H1 (cell line): ENCODE measurements around the gene ASS1. TPM values are rescaled to one million over a fixed set of nuclear protein-coding genes. Genes with fewer than 3 reads are reported as not detected.

Experiments used
- CTCF ChIA-PET: fragments of 300-600 bp; sonication (Branson Sonifier 250); formaldehyde crosslinking; loops from one replicate; lab custom pipeline; 2021; ENCODE audit not compliant: partially characterized antibody; lab: Charles Lee
- POLR2A ChIA-PET: fragments of 300-600 bp; sonication (Branson Sonifier 250); formaldehyde crosslinking; loops from one replicate; lab custom pipeline; 2021; ENCODE audit warnings: inconsistent platforms; ENCODE audit not compliant: partially characterized antibody; lab: Charles Lee
- DNase-seq, 2 experiments: peaks; one replicate each; pipeline versions ENCODE4 v3.0.0 to v3.0.0-alpha.2; 2010 to 2022; ENCODE audit warnings: low spot score in 2 of 2, low read depth in 1 of 2, mixed read lengths in 1 of 2
- FAIRE-seq: peaks from 2 replicates; lab custom pipeline; 2011; peaks lifted over from hg19 to GRCh38; lab: Jason Lieb, UNC
- H2AFZ ChIP-seq: 2 replicates; pipeline ENCODE4 v1.8.1; 2012; ENCODE audit warnings: low read length, inconsistent platforms
- H2AK5ac ChIP-seq: 2 replicates; pipeline ENCODE4 v1.6.1; 2013; ENCODE audit warnings: low read depth, low read length
- H2BK120ac ChIP-seq: replicated peaks from 2 replicates; pipeline ENCODE3; 2013; ENCODE audit warnings: low read depth, low read length, inconsistent platforms
- H2BK12ac ChIP-seq: 2 replicates; pipeline ENCODE4 v1.6.1; 2013; ENCODE audit warnings: low read depth, low read length
- H2BK15ac ChIP-seq: 2 replicates; pipeline ENCODE4 v1.6.1; 2013; ENCODE audit warnings: low read length
- H2BK20ac ChIP-seq: 2 replicates; pipeline ENCODE4 v1.6.1; 2013; ENCODE audit warnings: low read length
- H2BK5ac ChIP-seq: 2 replicates; pipeline ENCODE4 v1.6.1; 2013; ENCODE audit warnings: low read depth, low read length
- H3K14ac ChIP-seq: 2 replicates; pipeline ENCODE4 v1.6.1; 2013; ENCODE audit warnings: inconsistent platforms; ENCODE audit not compliant: insufficient read length
- H3K18ac ChIP-seq: 2 replicates; pipeline ENCODE4 v1.6.1; 2013; ENCODE audit warnings: low read length; ENCODE audit errors: extremely low read depth
- H3K23ac ChIP-seq: 2 replicates; pipeline ENCODE4 v1.6.1; 2013; ENCODE audit warnings: inconsistent platforms; ENCODE audit not compliant: insufficient read length
- H3K23me2 ChIP-seq: 2 replicates; pipeline ENCODE4 v1.6.1; 2013; ENCODE audit warnings: low read depth, low read length
- H3K27ac ChIP-seq: 2 replicates; pipeline ENCODE4 v1.6.1; 2011; ENCODE audit warnings: low read depth, low read length, inconsistent platforms
- H3K27me3 ChIP-seq, 4 experiments: replicated peaks in 1 of 4; 1 replicate in 1 of 4; 2 replicates in 3 of 4; pipeline versions ENCODE4 v1.6.1 to v1.8.1; 2011 to 2013; ENCODE audit warnings: low read length in 3 of 4, mild to moderate bottlenecking in 3 of 4, inconsistent platforms in 2 of 4, mixed read lengths in 2 of 4, moderate library complexity in 1 of 4; ENCODE audit not compliant: control insufficient read depth in 3 of 4, insufficient read depth in 3 of 4; ENCODE audit errors: extremely low read depth in 1 of 4
- H3K36me3 ChIP-seq, 4 experiments: 2 replicates each; pipeline versions ENCODE4 v1.6.1 to v1.8.1; 2011 to 2013; ENCODE audit warnings: mild to moderate bottlenecking in 4 of 4, low read length in 3 of 4, moderate library complexity in 2 of 4, control low read depth in 1 of 4, inconsistent platforms in 1 of 4; ENCODE audit not compliant: insufficient read depth in 4 of 4, control insufficient read depth in 2 of 4
- H3K4ac ChIP-seq: replicated peaks from 2 replicates; pipeline ENCODE3; 2013; ENCODE audit warnings: low read length, low read depth, mixed read lengths, inconsistent platforms; ENCODE audit not compliant: insufficient read length
- H3K4me1 ChIP-seq, 4 experiments: replicated peaks in 1 of 4; 1 replicate in 1 of 4; 2 replicates in 3 of 4; pipeline versions ENCODE4 v1.6.1 to v1.8.1; 2011 to 2013; ENCODE audit warnings: low read length in 3 of 4, inconsistent platforms in 2 of 4, mixed read lengths in 1 of 4; ENCODE audit not compliant: insufficient read depth in 4 of 4, control insufficient read depth in 3 of 4
- H3K4me2 ChIP-seq, 2 experiments: 2 replicates each; pipeline versions ENCODE4 v1.6.1 to v1.8.1; 2011 to 2013; ENCODE audit warnings: low read depth in 2 of 2, low read length in 2 of 2, control low read depth in 1 of 2, inconsistent platforms in 1 of 2, mild to moderate bottlenecking in 1 of 2; ENCODE audit not compliant: insufficient read depth in 1 of 2
- H3K4me3 ChIP-seq, 4 experiments: fragments of 200-600, 300-600 bp in 1 of 4; sonication (generic), shearing (Covaris generic), sonication (Bioruptor Twin) in 1 of 4; 2 replicates each; pipeline versions ENCODE4 v1.5.1 to v1.8.1; 2011 to 2016; ENCODE audit warnings: low read length in 4 of 4, low read depth in 3 of 4, control low read depth in 2 of 4, inconsistent platforms in 2 of 4, mild to moderate bottlenecking in 2 of 4, mixed read lengths in 1 of 4, moderate library complexity in 1 of 4; ENCODE audit not compliant: insufficient read depth in 2 of 4; ENCODE audit errors: extremely low read depth in 1 of 4
- H3K56ac ChIP-seq: replicated peaks from 2 replicates; pipeline ENCODE3; 2013; ENCODE audit warnings: low read depth, mild to moderate bottlenecking, mixed read lengths, low read length, inconsistent platforms; ENCODE audit not compliant: insufficient read length
- H3K79me1 ChIP-seq: 2 replicates; pipeline ENCODE4 v1.6.1; 2013; ENCODE audit warnings: low read depth, low read length, control low read depth
- H3K79me2 ChIP-seq, 2 experiments: 2 replicates each; pipeline versions ENCODE4 v1.6.1 to v1.8.1; 2012 to 2013; ENCODE audit warnings: low read length in 2 of 2, mild to moderate bottlenecking in 2 of 2, inconsistent platforms in 1 of 2; ENCODE audit not compliant: insufficient read depth in 2 of 2, control insufficient read depth in 1 of 2
- H3K9ac ChIP-seq, 4 experiments: replicated peaks in 1 of 4; 1 replicate in 1 of 4; 2 replicates in 3 of 4; pipeline versions ENCODE4 v1.6.1 to v1.8.1; 2011 to 2013; ENCODE audit warnings: low read depth in 3 of 4, low read length in 3 of 4, control low read depth in 2 of 4, mild to moderate bottlenecking in 2 of 4, moderate library complexity in 2 of 4, inconsistent platforms in 1 of 4; ENCODE audit errors: extremely low read depth in 1 of 4
- H3K9me3 ChIP-seq, 2 experiments: 2 replicates each; pipeline versions ENCODE4 v1.6.1 to v1.8.1; 2012 to 2013; ENCODE audit warnings: mild to moderate bottlenecking in 2 of 2, moderate library complexity in 2 of 2, control low read depth in 1 of 2, inconsistent platforms in 1 of 2, low read depth in 1 of 2, low read length in 1 of 2, mixed read lengths in 1 of 2; ENCODE audit not compliant: insufficient read depth in 2 of 2
- H4K20me1 ChIP-seq, 2 experiments: replicated peaks in 1 of 2; 2 replicates each; pipeline versions ENCODE3 to v1.8.1; 2011 to 2013; ENCODE audit warnings: inconsistent platforms in 2 of 2, low read length in 2 of 2, mild to moderate bottlenecking in 1 of 2; ENCODE audit not compliant: insufficient read depth in 2 of 2, control insufficient read depth in 1 of 2
- H4K5ac ChIP-seq: 2 replicates; pipeline ENCODE4 v1.6.1; 2013; ENCODE audit warnings: low read length, low read depth, mixed read lengths, inconsistent platforms; ENCODE audit not compliant: insufficient read length
- H4K8ac ChIP-seq: 2 replicates; pipeline ENCODE4 v1.8.0; 2013; ENCODE audit warnings: mild to moderate bottlenecking, moderate library complexity, low read length, inconsistent platforms; ENCODE audit not compliant: insufficient read depth; ENCODE audit errors: extremely low read depth
- H4K91ac ChIP-seq: replicated peaks from 2 replicates; pipeline ENCODE3; 2013; ENCODE audit warnings: low read length, mixed read lengths, inconsistent platforms; ENCODE audit not compliant: insufficient read length
- CREB1 ChIP-seq: IDR thresholded peaks from 2 replicates; pipeline ENCODE4 v1.6.1; 2012; ENCODE audit warnings: inconsistent platforms
- RBBP5 ChIP-seq: IDR thresholded peaks from 2 replicates; pipeline ENCODE4 v1.7.1; 2012; ENCODE audit warnings: low read depth, mild to moderate bottlenecking, inconsistent platforms, low read length, moderate library complexity, borderline replicate concordance
- WGBS, 2 experiments: shearing (Covaris generic) in 1 of 2; methylation state at CpG; one replicate each; pipeline versions ENCODE4 v1.1.6 to v1.1.7; 2013 to 2015; ENCODE audit warnings: low lambda C conversion rate in 2 of 2, mixed read lengths in 2 of 2, inconsistent platforms in 1 of 2, low coverage in 1 of 2, missing lambda C conversion rate in 1 of 2; ENCODE audit not compliant: insufficient replicate concordance in 2 of 2, insufficient coverage in 1 of 2, insufficient read length in 1 of 2; ENCODE audit errors: extremely low coverage in 1 of 2, missing lambda C conversion rate in 1 of 2; 5-methylcytosine and 5-hydroxymethylcytosine counted together
- polyA plus RNA-seq, 7 experiments: library from polyadenylated mRNA; depleted of rRNA in 3 of 7; stranded (reverse) in 5 of 7; unstranded in 2 of 7; fragments of >200 nt in 5 of 7; fragments of 200-250 nt in 2 of 7; gene quantifications; 1 replicate in 5 of 7; 2 replicates in 1 of 7; 4 replicates in 1 of 7; pipeline versions ENCODE4 v1.2.1 to v1.2.3, GENCODE V29; 2011 to 2013; ENCODE audit warnings: missing spikeins in 2 of 7, mixed read lengths in 2 of 7
- total RNA-seq: library from RNA; stranded (reverse); fragmentation: NEBNext Ultra II Directional; extraction: Animal tissue kit (Norgen Biotek cat#: 25700); gene quantifications from 2 replicates; pipeline ENCODE4 v1.2.1, GENCODE V29; 2021

The ASS1 gene
- total and polyA plus RNA-seq, 2 of the 8 experiments (the other 6 are each of a cell fraction or from before 2014, with no cell fraction given): 108 to 296 TPM

DNA sequence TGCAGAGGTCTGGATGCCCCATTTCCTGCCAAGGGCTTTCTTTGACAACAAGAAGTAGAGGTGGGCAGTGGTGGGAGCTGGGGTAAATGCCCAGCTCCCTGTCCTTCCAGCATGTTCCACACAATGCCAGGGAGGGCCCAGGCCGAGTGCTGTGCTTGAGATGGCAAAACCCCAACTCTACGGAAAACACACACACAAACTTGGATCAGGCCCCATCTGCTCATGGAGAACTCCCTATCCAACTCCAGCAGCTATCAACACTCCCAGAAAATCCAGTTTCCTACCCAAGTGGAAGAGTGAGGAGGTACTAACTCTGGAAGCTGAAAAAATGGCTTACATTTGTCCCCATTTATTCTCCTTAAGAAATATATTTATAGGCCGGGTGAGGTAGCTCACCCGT, 73.5 kb downstream of the ASS1 start:
- no peak overlapping the region; the same call in 1 of the 2 replicates for H4K8ac ChIP-seq
- H3K27ac ChIP-seq: no peak overlapping the region
- FAIRE-seq: no peak
- H4K5ac ChIP-seq: no peak overlapping the region
- H3K36me3 ChIP-seq: no peaks in the 10 kb centered on the region
- CTCF ChIA-PET: interaction anchor here (0.7 to 1.5 kb wide), 9 partner anchors 10 to 183 kb away, joined by 3 to 4 read pairs (median 3); no protein-coding TSS in a partner anchor
- H2AFZ ChIP-seq: no peak overlapping the region
- peaks cover 0 to 18% (median 11%) of the 10 kb centered on the region in 4 experiments; a peak in 5 of 7 replicates for H3K4me1 ChIP-seq
- no peak overlapping the region for H3K4me2 ChIP-seq
- H3K79me2 ChIP-seq: no peaks in the 10 kb centered on the region
- H2BK5ac ChIP-seq: no peak overlapping the region
- H2BK20ac ChIP-seq: no peak overlapping the region
- TF ChIP-seq CREB1: no peak
- TF ChIP-seq RBBP5: no peak
- TF ChIP-seq, all 59 proteins: peak for 0
- no peak overlapping the region for H2BK15ac ChIP-seq
- H3K4me3 ChIP-seq: no peak overlapping the region
- H3K9ac ChIP-seq: no peak overlapping the region
- H2BK12ac ChIP-seq: no peak overlapping the region
- H3K23me2 ChIP-seq: no peaks in the 10 kb centered on the region
- POLR2A ChIA-PET: interaction anchor here (1.1 to 2.1 kb wide), 3 partner anchors 17 to 26 kb away, joined by 3 to 5 read pairs (median 3); no protein-coding TSS in a partner anchor
- H3K27me3 ChIP-seq: no peaks in the 10 kb centered on the region
- no peak for DNase-seq
- no peak overlapping the region for H3K23ac ChIP-seq
- H3K4ac ChIP-seq: no peak overlapping the region
- H3K14ac ChIP-seq: no peak overlapping the region
- peak overlapping the region; percentile 21 for H2BK120ac ChIP-seq
- H3K56ac ChIP-seq: no peak overlapping the region
- H3K9me3 ChIP-seq: no peaks in the 10 kb centered on the region
- 95% methylated on average over 4 of the region's 4 CpGs; no CpG with 5 or more reads in 1 of the 2 experiments for WGBS, 2 experiments
- no peaks in the 10 kb centered on the region for H4K20me1 ChIP-seq
- H3K79me1 ChIP-seq: no peaks in the 10 kb centered on the region
- no peak overlapping the region for H2AK5ac ChIP-seq
- H4K91ac ChIP-seq: no peak overlapping the region
- no peak overlapping the region for H3K18ac ChIP-seq
